Measurements from ENCODE around the gene NATD1.

DNA sequence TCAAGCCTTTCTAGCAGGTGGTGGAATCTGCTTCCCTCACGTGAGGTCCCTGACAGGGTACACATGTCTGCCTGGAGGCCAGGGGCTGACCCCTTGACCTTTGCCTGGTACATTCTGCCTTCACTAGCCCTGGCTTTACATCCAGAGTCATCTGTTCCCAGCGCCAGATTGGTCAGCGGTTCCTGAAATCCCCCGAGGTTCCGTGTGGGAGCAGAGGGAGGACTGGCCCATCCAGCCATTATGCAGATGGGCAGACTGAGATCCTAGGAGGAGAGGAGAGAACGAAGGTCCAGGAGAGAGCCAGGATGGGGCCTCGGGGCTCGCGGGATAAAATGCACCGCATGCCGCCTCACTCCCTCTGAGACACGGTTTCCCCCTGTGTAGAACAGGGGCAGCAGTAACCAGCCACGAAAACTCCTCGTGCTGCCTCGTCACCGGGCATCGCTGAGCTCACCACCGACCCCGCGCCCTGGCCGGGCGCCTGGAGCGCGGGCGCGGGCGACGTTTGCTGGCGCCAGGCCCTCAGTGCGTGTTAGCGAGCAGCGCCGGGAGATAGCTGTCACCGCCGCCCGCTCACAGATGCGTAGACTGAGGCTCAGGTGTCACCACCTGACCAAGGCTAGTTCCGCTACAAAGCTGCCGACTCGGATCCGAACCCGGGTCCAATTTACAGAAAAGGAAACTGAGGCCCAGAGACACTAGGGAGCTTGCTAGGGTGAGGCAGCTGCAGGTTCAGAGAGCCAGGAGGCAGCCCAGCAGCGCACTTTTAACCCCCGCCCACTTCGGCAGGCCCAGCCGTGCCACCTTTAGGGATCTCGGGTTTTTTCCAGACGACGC, 30.5 kb upstream of the NATD1 start:
- TF ChIP-seq, protein P1, sequence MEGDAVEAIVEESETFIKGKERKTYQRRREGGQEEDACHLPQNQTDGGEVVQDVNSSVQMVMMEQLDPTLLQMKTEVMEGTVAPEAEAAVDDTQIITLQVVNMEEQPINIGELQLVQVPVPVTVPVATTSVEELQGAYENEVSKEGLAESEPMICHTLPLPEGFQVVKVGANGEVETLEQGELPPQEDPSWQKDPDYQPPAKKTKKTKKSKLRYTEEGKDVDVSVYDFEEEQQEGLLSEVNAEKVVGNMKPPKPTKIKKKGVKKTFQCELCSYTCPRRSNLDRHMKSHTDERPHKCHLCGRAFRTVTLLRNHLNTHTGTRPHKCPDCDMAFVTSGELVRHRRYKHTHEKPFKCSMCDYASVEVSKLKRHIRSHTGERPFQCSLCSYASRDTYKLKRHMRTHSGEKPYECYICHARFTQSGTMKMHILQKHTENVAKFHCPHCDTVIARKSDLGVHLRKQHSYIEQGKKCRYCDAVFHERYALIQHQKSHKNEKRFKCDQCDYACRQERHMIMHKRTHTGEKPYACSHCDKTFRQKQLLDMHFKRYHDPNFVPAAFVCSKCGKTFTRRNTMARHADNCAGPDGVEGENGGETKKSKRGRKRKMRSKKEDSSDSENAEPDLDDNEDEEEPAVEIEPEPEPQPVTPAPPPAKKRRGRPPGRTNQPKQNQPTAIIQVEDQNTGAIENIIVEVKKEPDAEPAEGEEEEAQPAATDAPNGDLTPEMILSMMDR (IDR thresholded peaks at IDR 0.05; ENCODE audit: insufficient read depth, low read depth, low read length): no peak
- no peak for TF ChIP-seq EZH2 (IDR thresholded peaks at IDR 0.05; ENCODE audit: insufficient read depth, low read length)
